Measurements from ENCODE around the gene CYP26A1. TPM values are rescaled to one million over a fixed set of nuclear protein-coding genes. Genes with fewer than 3 reads are reported as not detected.
A peak's percentile ranks its signal among the peaks of the same experiment; 100 is the strongest.
"Not testable (repeated sequence)": the region's sequence is repeated elsewhere in the genome, so short reads cannot be mapped to it uniquely, and the experiment has no call there.

CYP26A1 gene
- total RNA-seq, 1 experiment from 2014 or later = 0.24 TPM

DNA sequence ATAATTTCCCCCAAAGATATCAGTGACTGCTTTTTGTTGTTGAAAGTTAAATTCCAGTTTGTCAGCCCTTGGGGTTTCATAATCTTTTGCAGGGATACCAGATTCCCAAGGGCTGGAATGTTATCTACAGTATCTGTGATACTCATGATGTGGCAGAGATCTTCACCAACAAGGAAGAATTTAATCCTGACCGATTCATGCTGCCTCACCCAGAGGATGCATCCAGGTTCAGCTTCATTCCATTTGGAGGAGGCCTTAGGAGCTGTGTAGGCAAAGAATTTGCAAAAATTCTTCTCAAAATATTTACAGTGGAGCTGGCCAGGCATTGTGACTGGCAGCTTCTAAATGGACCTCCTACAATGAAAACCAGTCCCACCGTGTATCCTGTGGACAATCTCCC is 3.2 kb downstream of the CYP26A1 start:
- no peak for DNase-seq (ENCODE audit: low spot score)
- in situ Hi-C loops (cut with HindIII; ENCODE audit: low sequenced_read_pairs) = no loop called here

- no peak for DNase-seq (ENCODE audit: low spot score)
- in situ Hi-C loops (cut with HindIII; ENCODE audit: low sequenced_read_pairs) = no loop called here
These were observed 4.2 kb downstream of the CYP26A1 start for GRCh38 chr10:93077860-93078337.

DNA sequence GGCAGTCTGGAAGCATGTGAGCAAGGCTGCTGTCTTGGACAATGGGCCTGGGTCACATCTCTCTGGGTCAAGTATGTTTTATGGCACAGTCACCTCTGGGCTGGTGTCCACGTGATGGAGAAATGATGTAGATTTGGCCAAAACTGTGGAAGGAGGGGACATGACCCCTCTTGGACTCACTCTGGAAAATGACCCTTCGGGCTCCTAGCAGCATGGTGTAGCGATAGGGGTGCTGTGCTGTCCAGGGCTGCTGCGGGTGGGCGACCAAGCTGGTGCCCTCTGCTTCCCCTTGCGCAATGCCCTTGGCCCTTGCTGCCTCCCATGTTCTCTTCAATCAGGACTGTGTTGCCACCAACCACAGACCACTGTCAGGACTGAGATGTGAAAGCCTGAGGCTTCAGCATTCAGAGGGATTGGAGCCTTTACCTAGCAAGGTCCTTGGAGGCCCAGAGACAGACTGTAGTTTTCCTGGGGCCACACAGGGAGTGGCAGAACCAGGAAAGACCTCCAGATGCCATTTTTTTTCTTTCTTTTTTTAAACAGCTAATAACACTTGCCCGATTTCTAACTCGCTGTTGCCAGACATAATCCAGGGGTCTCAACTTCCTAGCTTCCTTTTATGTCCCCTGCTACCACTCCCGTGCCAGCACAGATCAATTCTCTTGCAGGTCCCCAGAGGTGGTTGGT is 6.1 kb downstream of the CYP26A1 start:
- DNase-seq (ENCODE audit: low spot score) = no peak
- in situ Hi-C loops (cut with HindIII; ENCODE audit: low sequenced_read_pairs) = no loop called here

GRCh38 chr10:93080350-93081046 is 6.8 kb downstream of the CYP26A1 start:
- DNase-seq (ENCODE audit: low spot score) = peak; percentile 11
- in situ Hi-C loops (cut with HindIII; ENCODE audit: low sequenced_read_pairs) = no loop called here

GRCh38 chr10:93081318-93081717 is 7.6 kb downstream of the CYP26A1 start:
- in situ Hi-C loops (cut with HindIII; ENCODE audit: low sequenced_read_pairs) = no loop called here
- DNase-seq (ENCODE audit: low spot score) = no peak

- no peak for DNase-seq (ENCODE audit: low spot score)
- in situ Hi-C loops (cut with HindIII; ENCODE audit: low sequenced_read_pairs) = no loop called here
These were observed 8.1 kb downstream of the CYP26A1 start for GRCh38 chr10:93081834-93082233.

- in situ Hi-C loops (cut with HindIII; ENCODE audit: low sequenced_read_pairs) = no loop called here
- no peak for DNase-seq (ENCODE audit: low spot score)
These were observed 10.2 kb downstream of the CYP26A1 start for GRCh38 chr10:93083743-93084539.

DNA sequence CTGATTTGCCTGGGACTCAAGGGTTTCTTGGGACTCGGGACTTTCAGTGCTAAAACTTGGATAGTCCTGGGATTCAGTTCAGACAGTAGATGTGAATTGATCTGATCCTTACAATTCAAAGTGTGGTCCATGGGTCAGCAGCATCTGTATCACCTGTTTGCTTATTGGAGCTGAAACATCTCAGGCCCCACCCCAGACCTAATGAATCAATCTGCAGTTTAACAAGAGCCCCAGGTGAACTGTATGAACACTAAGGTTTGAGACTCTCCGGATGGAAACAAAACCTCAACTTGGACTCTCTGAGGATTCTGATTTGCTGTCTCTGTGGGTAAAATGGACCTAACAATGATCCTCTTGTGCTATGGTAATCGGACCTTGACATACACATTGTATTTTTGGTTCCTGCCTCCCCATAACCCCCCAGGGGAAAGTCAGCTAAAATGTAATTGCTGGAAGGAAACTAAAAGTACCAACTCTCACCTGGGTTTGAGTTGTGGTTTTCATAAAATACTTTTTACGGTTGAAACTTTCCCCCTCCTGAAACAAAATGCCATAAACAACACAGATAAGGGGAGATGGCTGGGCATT is 11.7 kb downstream of the CYP26A1 start:
- in situ Hi-C loops (cut with HindIII; ENCODE audit: low sequenced_read_pairs) = no loop called here
- DNase-seq (ENCODE audit: low spot score) = no peak

GRCh38 chr10:93086289-93086688 is 12.6 kb downstream of the CYP26A1 start:
- in situ Hi-C loops (cut with HindIII; ENCODE audit: low sequenced_read_pairs) = no loop called here
- DNase-seq (ENCODE audit: low spot score) = no peak

DNA sequence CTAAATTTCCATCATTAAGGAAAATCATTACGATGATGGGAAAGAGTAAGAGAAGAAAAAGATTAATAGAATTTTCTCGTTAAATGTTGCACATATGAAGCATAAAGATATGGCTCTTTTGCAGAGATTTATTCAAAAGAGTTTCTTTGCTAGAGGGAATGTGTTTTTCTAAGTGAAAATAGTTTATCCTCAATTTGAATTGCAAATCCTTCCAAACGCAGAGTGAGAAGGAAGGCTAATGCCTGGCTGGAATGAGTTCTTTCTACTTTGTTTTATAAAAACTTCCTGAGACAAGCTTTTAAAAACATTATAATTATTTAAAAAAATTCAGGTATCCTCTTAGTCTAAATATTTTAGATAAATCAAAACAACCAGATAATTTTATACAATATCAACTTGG is 14.2 kb downstream of the CYP26A1 start:
- in situ Hi-C loops (cut with HindIII; ENCODE audit: low sequenced_read_pairs) = no loop called here
- no peak for DNase-seq (ENCODE audit: low spot score)

DNA sequence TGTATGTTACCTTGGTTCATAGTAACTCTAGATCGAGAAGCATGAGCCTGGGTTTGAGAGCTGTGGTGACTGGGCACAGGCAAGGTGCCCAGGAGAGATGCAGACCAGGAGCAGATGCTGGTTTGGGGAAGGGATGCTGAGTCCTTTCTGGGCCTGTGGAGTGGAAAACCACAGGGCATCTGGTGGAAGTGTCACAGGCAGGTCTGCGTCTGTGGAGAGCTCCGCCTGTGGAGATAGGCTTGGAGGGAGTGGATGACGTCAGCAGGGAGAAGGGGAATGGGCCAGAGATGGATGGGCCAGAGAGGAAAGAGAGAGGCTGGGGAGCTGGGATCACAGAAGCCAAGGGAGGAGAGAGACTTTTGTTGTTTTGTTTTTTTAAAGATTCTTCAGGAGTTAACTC is 14.8 kb downstream of the CYP26A1 start:
- in situ Hi-C loops (cut with HindIII; ENCODE audit: low sequenced_read_pairs) = no loop called here
- no peak for DNase-seq (ENCODE audit: low spot score)

DNA sequence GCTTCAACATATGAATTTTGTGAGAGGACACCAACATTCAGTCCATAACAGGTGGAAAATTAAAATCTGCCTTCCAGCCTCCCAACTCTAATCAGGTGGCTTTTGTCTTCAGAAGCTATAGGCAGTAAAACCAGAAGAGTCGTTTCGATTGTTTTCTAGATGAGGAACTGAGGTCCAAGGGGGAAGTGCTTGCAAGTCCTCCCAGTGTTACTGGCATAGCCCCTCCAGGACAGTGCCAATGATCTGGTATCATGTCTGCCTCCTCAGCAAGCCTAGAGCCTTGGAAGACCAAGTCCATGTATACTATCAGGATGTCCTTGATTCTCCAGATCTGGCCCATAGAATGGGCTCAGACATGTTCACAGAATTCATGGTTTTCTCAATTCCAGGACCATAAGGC is 16.9 kb downstream of the CYP26A1 start:
- DNase-seq (ENCODE audit: low spot score) = no peak
- in situ Hi-C loops (cut with HindIII; ENCODE audit: low sequenced_read_pairs) = no loop called here

DNA sequence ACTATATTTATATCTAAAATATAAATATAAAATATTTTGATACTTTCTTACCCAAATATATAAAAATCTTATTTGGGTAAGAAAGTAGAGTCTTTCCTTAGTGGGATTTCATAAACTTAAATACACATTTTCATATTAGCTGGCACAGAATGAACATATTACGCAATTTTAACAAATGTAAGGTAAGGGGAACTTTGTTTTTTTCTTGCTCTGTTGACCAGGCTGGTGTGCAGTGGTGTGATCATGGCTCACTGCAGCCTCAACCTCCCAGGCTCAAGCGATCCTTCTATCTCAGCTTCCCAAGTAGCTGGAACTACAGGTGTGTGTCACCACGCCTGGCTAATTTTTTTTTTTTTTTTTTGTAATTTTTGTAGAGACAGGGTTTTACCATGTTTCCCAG is 18.3 kb downstream of the CYP26A1 start:
- DNase-seq (ENCODE audit: low spot score) = no peak
- in situ Hi-C loops (cut with HindIII; ENCODE audit: low sequenced_read_pairs) = no loop called here

DNA sequence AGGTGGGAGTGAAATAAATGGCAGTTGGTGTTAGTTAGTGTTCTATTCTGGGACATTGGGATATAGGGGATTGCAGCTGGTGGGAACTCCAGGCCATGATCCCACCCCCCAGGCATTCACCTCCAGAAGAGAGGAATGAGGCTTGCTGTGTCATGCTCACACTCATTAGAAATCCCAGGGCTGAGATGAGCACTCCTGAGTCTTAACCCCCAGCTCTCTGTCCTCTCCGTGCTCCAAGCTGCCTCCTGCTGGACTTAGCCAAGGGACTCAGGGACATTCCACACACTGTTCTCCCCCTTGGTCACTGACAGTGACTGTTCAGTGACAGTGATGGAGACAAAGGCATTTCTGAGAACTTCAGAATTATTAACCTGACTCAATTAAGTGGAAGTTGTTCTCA is 21.5 kb downstream of the CYP26A1 start:
- DNase-seq (ENCODE audit: low spot score) = no peak
- in situ Hi-C loops (cut with HindIII; ENCODE audit: low sequenced_read_pairs) = no loop called here

DNA sequence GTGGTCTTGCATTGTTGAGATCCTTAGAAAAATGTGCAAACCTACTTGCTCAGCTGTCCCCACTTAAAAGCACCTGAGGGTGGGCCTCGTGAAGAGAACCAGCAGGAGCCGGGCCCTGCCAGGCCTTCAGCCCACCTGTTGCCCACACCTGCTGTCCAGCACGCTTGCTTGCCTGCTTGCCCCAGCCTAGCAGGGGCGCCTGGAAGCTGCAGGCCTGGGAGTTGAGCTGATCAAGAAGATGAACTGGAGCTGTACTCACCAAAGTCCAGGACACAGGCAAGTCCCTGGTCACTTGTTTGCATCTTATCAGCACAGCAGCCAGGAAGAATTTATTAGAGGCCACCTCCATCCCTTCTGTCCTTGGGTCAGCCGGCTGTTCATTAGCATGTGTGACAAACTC is 23.2 kb downstream of the CYP26A1 start:
- in situ Hi-C loops (cut with HindIII; ENCODE audit: low sequenced_read_pairs) = no loop called here
- DNase-seq (ENCODE audit: low spot score) = no peak

DNA sequence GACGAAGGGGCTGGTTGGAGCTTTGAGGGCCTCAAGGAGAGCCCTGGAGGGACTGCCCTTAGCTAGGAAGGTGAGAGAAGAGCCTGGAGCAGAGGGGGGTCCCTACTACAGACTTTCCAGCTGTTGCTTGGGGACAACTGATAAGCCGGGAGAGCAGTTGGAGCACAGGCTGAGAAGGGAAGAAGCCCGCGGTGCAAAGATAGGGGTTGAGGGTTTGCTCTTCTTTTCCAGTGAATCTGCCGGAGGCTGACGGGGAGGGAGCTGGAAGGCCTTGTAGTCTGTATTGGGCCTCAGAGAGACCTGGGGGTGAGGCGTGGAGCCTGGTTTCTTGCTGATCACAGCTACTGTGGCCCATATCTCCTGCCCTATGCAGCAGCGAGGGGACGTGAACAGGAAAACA is 23.7 kb downstream of the CYP26A1 start:
- in situ Hi-C loops (cut with HindIII; ENCODE audit: low sequenced_read_pairs) = no loop called here
- no peak for DNase-seq (ENCODE audit: low spot score)

- in situ Hi-C loops (cut with HindIII; ENCODE audit: low sequenced_read_pairs) = no loop called here
These were observed 25.1 kb downstream of the CYP26A1 start for GRCh38 chr10:93098816-93099215.

DNA sequence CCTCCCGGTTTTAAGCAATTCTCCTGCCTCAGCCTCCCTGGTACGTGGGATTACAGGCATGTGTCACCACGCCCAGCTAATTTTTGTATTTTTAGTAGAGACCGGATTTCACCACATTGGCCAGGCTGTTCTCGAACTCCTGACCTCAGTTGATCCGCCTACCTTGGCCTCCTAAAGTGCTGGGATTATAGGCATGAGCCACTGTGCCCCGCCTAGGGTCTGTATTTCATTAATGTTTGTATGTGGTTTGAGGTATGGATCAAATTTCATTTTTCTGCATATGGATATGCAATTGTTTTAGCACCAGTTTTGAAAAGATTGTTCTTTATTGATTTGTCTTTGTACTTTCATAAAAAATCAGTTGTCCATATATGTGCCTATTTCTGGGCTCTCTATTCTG is 26.0 kb downstream of the CYP26A1 start:
- DNase-seq (ENCODE audit: low spot score) = no peak
- in situ Hi-C loops (cut with HindIII; ENCODE audit: low sequenced_read_pairs) = no loop called here

More at GRCh38 chr10:93098816-93099215, 25.1 kb downstream of the CYP26A1 start:
- no peak for DNase-seq (ENCODE audit: low spot score)

GRCh38 chr10:93101148-93101547 is 27.5 kb downstream of the CYP26A1 start:
- in situ Hi-C loops (cut with HindIII; ENCODE audit: low sequenced_read_pairs); DNase-seq (ENCODE audit: low spot score): not testable (repeated sequence)

DNA sequence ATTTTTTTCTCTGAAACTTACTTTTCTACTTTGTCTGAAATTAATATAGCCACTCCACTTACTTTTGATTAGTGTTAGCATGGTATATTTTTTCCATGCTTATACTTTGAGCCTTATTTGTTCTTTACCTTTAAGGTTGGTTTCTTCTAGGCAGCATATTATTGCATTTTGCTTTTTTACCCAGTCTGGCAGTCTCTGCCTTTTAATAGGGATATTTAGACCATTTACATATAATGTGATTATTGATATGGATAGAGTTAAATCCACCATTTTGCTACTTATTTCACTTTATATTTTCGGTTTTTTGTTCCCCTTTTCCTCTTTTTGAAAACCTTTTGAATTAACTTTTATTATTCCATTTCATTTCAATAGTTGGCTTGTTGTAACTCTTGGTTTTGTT is 30.3 kb downstream of the CYP26A1 start:
- in situ Hi-C loops (cut with HindIII; ENCODE audit: low sequenced_read_pairs) = no loop called here

More for the DNA sequence above, 30.3 kb downstream of the CYP26A1 start:
- DNase-seq (ENCODE audit: low spot score) = no peak

All from G401 (cell line).